ENCODE measurements around the gene TMEM209. TPM values are rescaled to one million over a fixed set of nuclear protein-coding genes. Genes with fewer than 3 reads are reported as not detected.
"Not testable (repeated sequence)": the region's sequence is repeated elsewhere in the genome, so short reads cannot be mapped to it uniquely, and the experiment has no call there.

The TMEM209 gene
- total RNA-seq, 1 donor from 2014 or later, result 47.4 TPM

DNA sequence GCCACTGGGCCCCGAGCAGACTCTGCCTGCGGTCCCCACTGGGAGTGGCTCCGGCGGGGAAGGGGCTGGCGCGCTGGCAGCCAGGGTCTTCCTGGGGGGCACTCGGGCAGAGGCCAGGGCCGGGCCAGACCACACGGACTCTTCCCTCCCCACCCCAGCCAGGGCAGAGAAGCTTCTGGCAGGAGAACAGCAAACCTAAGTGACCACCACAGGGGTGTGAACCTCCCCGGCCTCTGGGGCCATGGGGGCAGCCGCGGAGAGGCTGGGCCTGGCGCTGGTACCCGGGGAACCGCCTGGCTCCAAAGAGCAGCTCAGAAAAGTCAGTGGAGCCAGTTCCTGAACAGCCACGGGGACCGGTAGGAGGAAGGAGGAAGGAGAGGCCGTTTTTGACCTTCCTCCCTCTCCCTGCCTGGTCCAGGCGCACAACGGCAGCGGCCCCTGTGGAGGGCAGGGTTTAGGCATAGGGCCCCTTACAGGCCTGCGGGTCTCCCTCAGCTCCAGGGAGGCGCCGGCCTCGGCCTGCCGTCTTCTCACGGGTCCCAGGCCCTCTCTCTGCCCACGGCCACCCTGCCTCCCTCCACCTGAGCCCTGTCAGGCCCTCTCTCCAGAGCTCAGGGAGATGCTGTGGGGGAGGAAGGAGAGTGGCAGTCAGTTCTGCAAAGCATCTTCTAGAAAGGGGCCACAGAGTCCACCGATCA, 51.8 kb downstream of the TMEM209 start:
- Mint-ChIP-seq H3K27ac (no peak overlapping the region), H3K27me3 (ENCODE audit: insufficient read depth) (peaks cover 6% of the 10 kb centered on the region), H3K9me3 (no peaks in the 10 kb centered on the region), H3K4me3 (no peak overlapping the region), H3K4me1 (ENCODE audit: low read depth) (no peaks in the 10 kb centered on the region), H3K36me3 (ENCODE audit: low read depth) (peaks cover 7% of the 10 kb centered on the region)
- intact Hi-C loops (cut with micrococcal nuclease), result no loop called here
- no peak for DNase-seq (ENCODE audit: low spot score)

DNA sequence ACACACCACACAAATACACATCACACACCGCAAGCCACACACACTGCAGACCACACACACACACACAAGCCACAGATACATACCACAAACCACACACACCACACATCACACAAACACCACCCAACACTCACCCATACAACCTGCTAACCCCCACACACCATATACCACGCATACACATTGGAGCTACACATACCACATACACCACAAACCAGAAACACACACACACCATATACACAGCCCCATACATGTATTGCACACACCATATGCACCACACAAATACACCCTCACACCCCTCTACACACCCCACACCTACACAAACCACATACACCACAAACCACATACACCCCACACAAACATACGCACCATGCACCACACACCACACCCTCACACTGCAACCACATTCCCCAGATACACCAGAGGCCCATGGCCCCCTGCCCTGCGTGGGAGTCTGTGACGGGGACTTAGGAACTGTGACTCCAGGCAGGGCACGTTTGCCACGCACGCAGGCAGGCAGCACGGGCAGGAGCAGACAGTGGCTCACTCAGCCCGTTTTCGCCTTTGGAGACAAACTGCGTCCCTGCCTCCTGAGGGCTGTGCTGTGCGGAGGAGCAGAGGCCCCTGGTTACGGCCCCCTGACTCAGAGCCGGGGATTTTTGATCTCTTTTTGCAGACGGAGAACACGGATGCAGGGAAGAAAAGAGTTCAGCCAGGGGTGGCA, 52.6 kb downstream of the TMEM209 start:
- peaks cover 10% of the 10 kb centered on the region for H3K27me3 Mint-ChIP-seq (ENCODE audit: insufficient read depth)
- no peak for DNase-seq (ENCODE audit: low spot score)
- H3K36me3 Mint-ChIP-seq (ENCODE audit: low read depth), result peaks cover 2% of the 10 kb centered on the region
- H3K27ac Mint-ChIP-seq, result no peak overlapping the region
- no peaks in the 10 kb centered on the region for H3K4me1 Mint-ChIP-seq (ENCODE audit: low read depth)
- intact Hi-C loops (cut with micrococcal nuclease), result no loop called here
- no peaks in the 10 kb centered on the region for H3K9me3 Mint-ChIP-seq
- H3K4me3 Mint-ChIP-seq, result no peak overlapping the region

DNA sequence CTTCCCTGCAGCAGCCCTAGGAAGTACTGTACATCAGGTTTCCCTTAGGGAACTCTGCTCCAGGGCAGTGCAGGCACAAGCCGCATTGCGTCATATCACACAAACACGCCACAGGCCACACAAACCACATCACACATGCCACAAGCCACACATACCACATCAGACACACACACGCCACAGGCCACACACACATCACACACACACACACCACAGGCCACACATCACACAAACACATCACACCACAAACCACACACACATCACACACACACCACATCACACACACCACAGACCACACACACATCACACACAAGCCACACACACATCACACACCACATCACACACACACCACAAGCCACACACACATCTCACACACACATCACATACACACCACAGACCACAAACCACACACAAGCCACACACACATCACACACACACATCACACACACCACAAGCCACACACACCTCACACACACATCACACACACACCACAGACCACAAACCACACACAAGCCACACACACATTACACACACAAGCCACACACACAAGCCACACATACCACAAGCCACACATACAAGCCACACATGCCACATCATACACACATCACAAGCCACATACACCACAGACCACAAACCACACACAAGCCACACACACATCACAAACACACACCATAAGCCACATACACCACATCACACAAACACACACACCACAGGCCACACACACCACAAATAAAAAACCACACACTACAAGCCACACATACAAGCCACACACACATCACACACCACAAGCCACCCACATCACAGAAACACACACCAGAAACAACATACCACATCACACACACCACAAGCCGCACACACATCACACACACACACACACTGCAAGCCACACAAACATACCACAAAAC, 53.4 kb downstream of the TMEM209 start:
- intact Hi-C loops (cut with micrococcal nuclease), result no loop called here
- H3K4me1 Mint-ChIP-seq (ENCODE audit: low read depth), result no peaks in the 10 kb centered on the region
- no peaks in the 10 kb centered on the region for H3K36me3 Mint-ChIP-seq (ENCODE audit: low read depth)
- H3K4me3 Mint-ChIP-seq, result no peak overlapping the region
- H3K27me3 Mint-ChIP-seq (ENCODE audit: insufficient read depth), result peaks cover 10% of the 10 kb centered on the region
- no peaks in the 10 kb centered on the region for H3K9me3 Mint-ChIP-seq
- H3K27ac Mint-ChIP-seq, result no peak overlapping the region
- DNase-seq (ENCODE audit: low spot score), result no peak

DNA sequence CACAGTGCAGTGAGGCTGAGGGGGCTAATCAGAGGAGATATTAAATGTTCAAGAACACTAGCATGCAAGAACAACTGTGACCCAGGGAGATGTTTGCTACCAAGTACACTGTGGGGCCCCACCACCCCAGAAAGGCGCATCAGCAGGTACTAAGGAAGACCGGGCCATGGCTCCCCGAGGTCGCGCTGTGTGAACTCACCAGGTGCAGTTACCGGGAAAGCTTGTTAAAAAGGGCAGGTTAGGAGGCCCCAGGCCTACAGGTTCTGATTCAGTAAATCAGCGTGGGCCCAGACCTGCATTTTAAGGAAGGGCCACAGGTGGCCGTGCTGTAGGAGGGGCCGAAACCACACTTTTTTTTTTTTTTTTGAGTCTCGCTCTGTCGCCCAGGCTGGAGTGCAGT, 54.6 kb downstream of the TMEM209 start:
- DNase-seq (ENCODE audit: low spot score), result no peak
- Mint-ChIP-seq H3K27me3 (ENCODE audit: insufficient read depth) (peaks cover 9% of the 10 kb centered on the region), H3K4me1 (ENCODE audit: low read depth) (no peaks in the 10 kb centered on the region), H3K4me3 (no peak overlapping the region), H3K9me3 (no peaks in the 10 kb centered on the region), H3K36me3 (ENCODE audit: low read depth) (no peaks in the 10 kb centered on the region), H3K27ac (no peak overlapping the region)
- intact Hi-C loops (cut with micrococcal nuclease), result no loop called here

DNA sequence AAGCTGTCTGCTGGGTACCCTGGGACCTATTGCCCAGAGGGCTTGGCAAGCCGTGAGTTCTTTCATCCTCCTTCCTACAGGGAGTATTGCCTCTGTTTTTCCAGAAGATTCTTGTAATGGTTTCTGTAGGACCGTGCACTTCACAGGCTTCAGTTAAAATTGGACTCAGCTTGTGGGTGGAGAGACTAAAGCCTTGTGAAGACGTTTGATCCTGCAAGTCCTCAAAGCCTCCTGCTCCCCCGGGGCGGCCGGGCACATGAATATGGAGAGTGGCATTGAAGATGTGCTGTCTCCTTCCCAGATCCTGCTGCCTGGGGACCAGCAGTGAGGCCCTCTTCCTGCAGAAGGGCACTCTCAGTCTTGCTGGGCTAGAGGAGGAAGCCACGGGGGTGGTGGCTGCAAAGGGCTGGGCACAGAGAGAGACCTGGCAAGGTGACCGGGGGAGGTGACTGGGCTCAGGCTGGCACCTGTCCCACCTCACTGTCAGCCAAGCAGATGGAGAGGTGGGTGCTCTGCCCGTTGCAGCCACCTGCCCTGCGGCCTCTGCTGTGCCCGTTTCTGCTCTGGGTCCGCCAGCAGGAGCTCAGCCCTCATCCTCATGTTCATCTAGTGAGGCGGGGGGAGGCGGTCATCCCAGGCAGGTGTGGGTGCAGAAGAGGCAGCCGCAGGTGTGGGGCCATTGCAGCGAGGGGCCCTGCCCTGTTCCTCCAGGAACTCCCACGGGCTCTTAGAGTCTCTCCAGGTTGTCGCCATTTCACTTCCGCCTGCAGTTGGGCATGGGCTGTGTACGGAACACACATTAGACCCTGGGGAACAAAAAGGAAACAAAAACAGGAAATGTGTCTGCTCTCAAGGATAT, 55.7 kb downstream of the TMEM209 start:
- intact Hi-C loops (cut with micrococcal nuclease), result no loop called here
- H3K36me3 Mint-ChIP-seq (ENCODE audit: low read depth), result no peaks in the 10 kb centered on the region
- no peaks in the 10 kb centered on the region for H3K4me1 Mint-ChIP-seq (ENCODE audit: low read depth)
- DNase-seq (ENCODE audit: low spot score), result no peak
- no peak overlapping the region for H3K27ac Mint-ChIP-seq
- peaks cover 11% of the 10 kb centered on the region for H3K27me3 Mint-ChIP-seq (ENCODE audit: insufficient read depth)
- no peak overlapping the region for H3K4me3 Mint-ChIP-seq
- no peaks in the 10 kb centered on the region for H3K9me3 Mint-ChIP-seq

DNA sequence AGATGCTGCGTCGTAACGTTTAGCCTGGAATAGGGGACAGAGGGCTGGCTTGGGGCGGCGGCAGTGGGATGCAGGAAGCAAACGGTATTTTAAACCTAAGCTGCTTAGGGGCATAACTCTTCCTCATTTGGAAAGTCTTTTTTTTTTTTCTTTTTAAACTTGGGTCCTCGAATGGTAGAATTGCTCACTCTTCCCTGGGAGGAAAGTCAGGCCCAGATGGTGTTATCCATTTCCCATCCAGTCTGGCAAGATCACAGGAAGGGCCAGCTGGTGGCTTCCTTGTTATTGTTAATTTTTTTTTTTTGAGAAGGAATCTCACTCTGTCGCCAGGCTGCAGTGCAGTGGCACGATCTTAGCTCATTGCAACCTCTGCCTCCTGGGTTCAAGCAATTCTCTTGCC, 56.6 kb downstream of the TMEM209 start:
- H3K36me3 Mint-ChIP-seq (ENCODE audit: low read depth), result no peaks in the 10 kb centered on the region
- no peak overlapping the region for H3K27ac Mint-ChIP-seq
- intact Hi-C loops (cut with micrococcal nuclease), result no loop called here
- H3K4me3 Mint-ChIP-seq, result no peak overlapping the region
- H3K9me3 Mint-ChIP-seq, result no peaks in the 10 kb centered on the region
- H3K4me1 Mint-ChIP-seq (ENCODE audit: low read depth), result no peaks in the 10 kb centered on the region
- H3K27me3 Mint-ChIP-seq (ENCODE audit: insufficient read depth), result peaks cover 17% of the 10 kb centered on the region
- DNase-seq (ENCODE audit: low spot score), result no peak

DNA sequence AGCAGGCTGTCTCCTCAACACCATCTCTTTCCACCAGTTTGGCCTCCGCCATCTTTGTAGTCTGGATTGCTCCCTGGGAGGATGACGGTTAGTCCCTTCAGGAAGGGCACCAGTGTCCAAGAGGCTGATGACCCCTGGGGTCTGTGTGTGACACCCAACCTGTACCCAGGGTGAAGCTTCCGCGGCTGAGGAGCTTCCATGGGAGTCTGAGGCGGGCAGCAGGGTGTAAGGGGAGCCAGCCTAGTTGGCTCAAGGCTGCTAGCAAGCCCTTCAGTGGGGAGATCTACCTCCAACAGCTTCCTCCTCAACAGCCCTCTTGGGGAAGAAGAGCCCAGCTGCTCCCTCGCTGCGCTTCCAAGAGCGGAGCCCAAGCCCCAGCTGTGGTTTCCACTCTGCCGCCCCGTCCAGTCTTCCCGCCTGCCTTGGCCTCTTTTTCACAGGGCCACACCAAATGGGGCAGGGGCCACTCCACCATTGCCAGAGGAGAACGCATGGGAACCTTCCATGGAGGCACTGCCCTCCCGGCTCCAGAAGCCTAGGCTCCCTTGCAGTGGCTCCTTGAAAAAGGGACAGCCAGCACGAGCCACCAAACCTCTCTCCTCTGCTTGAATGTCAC, 57.4 kb downstream of the TMEM209 start:
- no peaks in the 10 kb centered on the region for H3K9me3 Mint-ChIP-seq
- no peak overlapping the region for H3K4me3 Mint-ChIP-seq
- DNase-seq (ENCODE audit: low spot score), result no peak
- H3K27me3 Mint-ChIP-seq (ENCODE audit: insufficient read depth), result peaks cover 21% of the 10 kb centered on the region
- H3K27ac Mint-ChIP-seq, result no peak overlapping the region
- H3K4me1 Mint-ChIP-seq (ENCODE audit: low read depth), result no peaks in the 10 kb centered on the region
- intact Hi-C loops (cut with micrococcal nuclease), result no loop called here
- no peaks in the 10 kb centered on the region for H3K36me3 Mint-ChIP-seq (ENCODE audit: low read depth)

DNA sequence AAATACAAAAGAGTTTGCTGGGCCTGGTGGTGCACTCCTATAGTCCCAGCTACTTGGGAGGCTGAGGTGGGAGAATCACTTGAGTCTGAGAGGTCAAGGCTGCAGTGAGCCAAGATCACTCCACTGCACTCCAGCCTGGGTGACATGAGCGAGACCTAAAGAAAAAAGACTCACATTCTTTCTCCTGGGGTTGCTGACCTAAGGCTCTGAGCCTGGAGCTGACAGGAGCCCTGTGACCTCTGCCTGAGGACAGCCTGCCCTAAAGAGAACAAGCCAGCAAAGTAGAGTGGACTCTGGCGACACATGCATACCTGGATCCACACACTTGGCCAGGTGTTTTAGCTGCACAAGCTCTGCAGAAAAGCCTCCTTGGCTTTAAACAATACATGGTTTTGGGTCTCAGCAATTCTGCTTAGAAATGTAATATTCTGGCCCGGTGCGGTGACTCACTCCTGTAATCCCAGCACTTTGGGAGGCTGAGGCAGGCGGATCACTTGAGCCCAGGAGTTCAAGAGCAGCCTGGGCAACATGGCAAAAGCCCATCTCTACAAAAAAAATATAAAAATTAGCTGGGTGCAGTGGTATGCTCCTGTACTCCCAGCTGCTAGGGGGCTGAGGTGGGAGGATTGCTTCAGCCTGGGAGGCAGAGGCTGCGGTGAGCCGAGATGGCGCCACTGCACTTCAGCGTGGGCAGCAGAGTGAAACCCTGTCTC, 58.4 kb downstream of the TMEM209 start:
- no peak overlapping the region for H3K4me3 Mint-ChIP-seq
- no peak overlapping the region for H3K27ac Mint-ChIP-seq
- no peak for DNase-seq (ENCODE audit: low spot score)
- H3K9me3 Mint-ChIP-seq, result no peaks in the 10 kb centered on the region
- peaks cover 26% of the 10 kb centered on the region for H3K27me3 Mint-ChIP-seq (ENCODE audit: insufficient read depth)
- intact Hi-C loops (cut with micrococcal nuclease), result no loop called here
- no peaks in the 10 kb centered on the region for H3K4me1 Mint-ChIP-seq (ENCODE audit: low read depth)
- H3K36me3 Mint-ChIP-seq (ENCODE audit: low read depth), result no peaks in the 10 kb centered on the region

DNA sequence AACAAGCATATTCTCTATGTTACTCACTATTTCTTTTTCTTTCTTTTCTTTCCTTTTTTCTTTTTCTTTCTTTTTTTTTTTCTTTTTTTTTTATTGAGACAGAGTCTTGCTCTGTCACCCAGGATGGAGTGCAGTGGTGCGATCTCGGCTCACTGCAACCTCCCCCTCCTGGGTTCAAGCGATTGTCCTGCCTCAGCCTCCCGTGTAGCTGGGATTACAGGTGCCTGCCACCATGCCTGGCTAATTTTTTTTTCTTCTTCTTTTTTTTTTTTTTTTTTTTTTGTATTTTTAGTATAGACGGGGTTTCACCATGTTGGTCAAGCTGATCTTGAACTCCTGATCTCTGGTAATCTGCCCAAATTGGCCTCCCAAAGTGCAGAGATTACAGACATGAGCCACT, 59.1 kb downstream of the TMEM209 start:
- intact Hi-C loops (cut with micrococcal nuclease); H3K9me3 Mint-ChIP-seq; H3K4me1 Mint-ChIP-seq (ENCODE audit: low read depth); H3K4me3 Mint-ChIP-seq; DNase-seq (ENCODE audit: low spot score); H3K36me3 Mint-ChIP-seq (ENCODE audit: low read depth); H3K27ac Mint-ChIP-seq: not testable (repeated sequence)
- peaks cover 29% of the 10 kb centered on the region for H3K27me3 Mint-ChIP-seq (ENCODE audit: insufficient read depth)

DNA sequence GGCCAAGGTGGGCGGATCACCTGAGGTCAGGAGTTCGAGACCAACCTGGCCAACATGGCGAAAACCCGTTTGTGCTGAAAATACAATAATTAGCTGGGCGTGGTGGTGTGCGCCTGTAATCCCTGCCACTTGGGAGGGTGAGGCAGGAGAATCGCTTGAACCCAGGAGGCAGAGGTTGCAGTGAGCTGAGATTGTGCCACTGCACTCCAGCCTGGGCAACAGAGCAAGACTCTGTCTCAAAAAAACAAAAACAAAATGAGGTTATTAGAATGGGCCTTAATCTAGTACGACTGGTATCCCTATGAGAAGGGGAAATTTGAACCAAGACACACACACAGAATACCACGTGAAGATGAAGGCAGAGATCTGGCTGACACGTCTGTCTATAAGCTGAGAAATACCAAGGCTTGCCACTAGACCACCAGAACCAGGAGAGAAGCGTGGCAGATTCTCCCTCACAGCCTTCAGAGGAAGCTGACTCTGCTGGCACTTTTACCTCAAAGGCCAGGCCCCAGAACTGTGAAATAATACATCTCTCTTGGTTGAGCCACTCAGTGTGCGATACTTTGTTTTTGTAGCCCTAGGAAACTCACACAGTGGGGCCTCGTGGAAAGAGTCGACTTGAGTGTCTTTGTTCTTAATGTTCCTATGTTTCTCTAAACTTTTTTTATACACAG, 59.6 kb downstream of the TMEM209 start:
- H3K27ac Mint-ChIP-seq, result no peak overlapping the region
- H3K9me3 Mint-ChIP-seq, result no peaks in the 10 kb centered on the region
- no peak for DNase-seq (ENCODE audit: low spot score)
- H3K27me3 Mint-ChIP-seq (ENCODE audit: insufficient read depth), result peaks cover 29% of the 10 kb centered on the region
- H3K4me3 Mint-ChIP-seq, result no peak overlapping the region
- H3K4me1 Mint-ChIP-seq (ENCODE audit: low read depth), result no peaks in the 10 kb centered on the region
- H3K36me3 Mint-ChIP-seq (ENCODE audit: low read depth), result no peaks in the 10 kb centered on the region
- intact Hi-C loops (cut with micrococcal nuclease), result no loop called here

DNA sequence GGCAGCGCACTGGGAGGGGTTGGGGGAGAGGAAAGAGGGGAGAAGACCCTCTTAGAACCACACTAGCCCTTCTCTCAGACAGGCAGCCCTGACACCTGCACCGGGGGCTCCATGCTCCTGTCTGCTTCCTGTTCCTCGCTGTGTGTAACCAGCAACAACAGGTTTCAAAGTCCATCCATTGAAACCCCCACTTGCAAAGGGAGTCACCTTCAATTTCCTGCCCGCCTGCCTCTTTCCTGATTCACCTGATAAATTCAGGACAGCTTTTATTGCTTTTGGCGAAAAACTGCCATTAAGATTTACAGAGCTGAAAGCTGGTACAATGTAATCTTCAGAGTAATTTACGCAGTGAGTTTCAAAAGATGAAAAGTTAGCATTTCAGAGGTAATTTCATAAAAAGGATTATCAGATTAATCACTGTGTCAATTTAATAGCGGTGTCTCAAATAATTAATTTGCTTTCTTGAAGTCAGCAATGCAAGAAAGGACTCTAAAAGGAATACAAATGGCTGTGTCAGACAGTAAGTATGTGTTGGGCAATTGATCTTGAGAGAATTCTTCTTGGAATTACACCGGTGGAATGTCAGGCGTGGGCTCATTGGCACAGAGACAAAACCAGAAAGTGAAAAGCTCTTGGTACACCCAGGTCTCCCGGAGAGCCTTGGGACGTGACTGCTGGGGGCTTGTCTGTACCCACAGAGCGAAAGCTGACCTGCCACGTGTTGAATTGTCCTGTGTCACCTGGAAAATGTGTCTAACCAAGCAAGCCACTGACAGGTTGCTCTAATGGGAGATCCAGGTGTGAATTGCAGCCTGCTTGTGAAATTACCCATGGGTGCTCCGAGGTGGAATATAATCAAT, 60.7 kb downstream of the TMEM209 start:
- H3K27ac Mint-ChIP-seq, result no peak overlapping the region
- intact Hi-C loops (cut with micrococcal nuclease), result no loop called here
- H3K36me3 Mint-ChIP-seq (ENCODE audit: low read depth), result no peaks in the 10 kb centered on the region
- H3K4me1 Mint-ChIP-seq (ENCODE audit: low read depth), result no peaks in the 10 kb centered on the region
- DNase-seq (ENCODE audit: low spot score), result no peak
- peaks cover 29% of the 10 kb centered on the region for H3K27me3 Mint-ChIP-seq (ENCODE audit: insufficient read depth)
- no peaks in the 10 kb centered on the region for H3K9me3 Mint-ChIP-seq
- no peak overlapping the region for H3K4me3 Mint-ChIP-seq
